ENCODE data around the gene ZBTB7C.

ZBTB7C gene

DNA sequence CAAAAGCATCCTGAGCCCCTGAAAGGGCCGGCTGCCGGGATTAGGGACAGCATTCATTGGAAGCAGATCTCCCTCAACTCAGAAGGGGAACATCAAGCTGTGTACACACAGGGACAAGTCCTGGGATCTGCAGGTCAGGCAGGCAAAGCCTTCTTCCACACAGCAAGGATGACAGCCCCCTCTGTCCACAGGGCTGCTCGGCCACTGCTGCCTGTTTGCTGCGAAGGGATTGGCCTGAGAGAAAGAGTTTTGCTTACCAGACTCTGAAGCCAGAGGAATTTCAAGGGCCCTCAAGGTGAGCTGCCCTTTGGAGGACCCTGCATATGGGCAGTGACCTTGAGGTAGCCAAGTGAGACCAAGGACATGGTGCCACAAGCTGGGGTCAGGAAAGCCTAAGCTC, 11.1 kb downstream of the ZBTB7C start:
- Histone ChIP-seq H3K9me3 (no peaks in the 10 kb centered on the region), H3K27me3 (peaks cover 100% of the 10 kb centered on the region), H3K4me3 (ENCODE audit: low read depth in 1 of 2, low read length in 1 of 2) (no peak overlapping the region), H3K27ac (no peak overlapping the region), H3K4me1 (ENCODE audit: control insufficient read depth in 1 of 2, insufficient read depth in 1 of 2, low read depth in 1 of 2, low read length in 1 of 2) (no peaks in the 10 kb centered on the region), H3K36me3 (no peaks in the 10 kb centered on the region)
- TF ChIP-seq, protein P1, sequence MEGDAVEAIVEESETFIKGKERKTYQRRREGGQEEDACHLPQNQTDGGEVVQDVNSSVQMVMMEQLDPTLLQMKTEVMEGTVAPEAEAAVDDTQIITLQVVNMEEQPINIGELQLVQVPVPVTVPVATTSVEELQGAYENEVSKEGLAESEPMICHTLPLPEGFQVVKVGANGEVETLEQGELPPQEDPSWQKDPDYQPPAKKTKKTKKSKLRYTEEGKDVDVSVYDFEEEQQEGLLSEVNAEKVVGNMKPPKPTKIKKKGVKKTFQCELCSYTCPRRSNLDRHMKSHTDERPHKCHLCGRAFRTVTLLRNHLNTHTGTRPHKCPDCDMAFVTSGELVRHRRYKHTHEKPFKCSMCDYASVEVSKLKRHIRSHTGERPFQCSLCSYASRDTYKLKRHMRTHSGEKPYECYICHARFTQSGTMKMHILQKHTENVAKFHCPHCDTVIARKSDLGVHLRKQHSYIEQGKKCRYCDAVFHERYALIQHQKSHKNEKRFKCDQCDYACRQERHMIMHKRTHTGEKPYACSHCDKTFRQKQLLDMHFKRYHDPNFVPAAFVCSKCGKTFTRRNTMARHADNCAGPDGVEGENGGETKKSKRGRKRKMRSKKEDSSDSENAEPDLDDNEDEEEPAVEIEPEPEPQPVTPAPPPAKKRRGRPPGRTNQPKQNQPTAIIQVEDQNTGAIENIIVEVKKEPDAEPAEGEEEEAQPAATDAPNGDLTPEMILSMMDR (IDR thresholded peaks at IDR 0.05), result no peak

DNA sequence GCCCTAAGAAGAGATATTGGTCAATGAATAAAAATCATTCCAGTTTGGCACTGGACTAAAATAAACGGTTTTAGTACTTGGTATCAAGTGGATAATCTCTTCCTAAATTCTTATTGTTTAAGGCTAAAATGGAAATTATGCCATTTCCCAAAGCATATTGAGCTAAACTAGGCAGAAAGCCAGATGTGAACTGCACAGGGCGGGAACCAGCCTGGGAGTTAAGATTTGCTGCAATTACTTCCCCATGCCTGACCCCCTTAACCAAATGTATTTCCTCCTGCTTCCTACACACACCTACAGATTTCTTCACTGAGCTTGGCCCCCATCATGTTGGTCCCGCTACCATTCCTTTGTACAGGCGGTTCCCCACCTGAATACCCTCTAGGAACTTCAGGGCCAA, 12.2 kb downstream of the ZBTB7C start:
- no peaks in the 10 kb centered on the region for H3K36me3 ChIP-seq
- no peak overlapping the region for H3K4me3 ChIP-seq (ENCODE audit: low read depth in 1 of 2, low read length in 1 of 2)
- H3K27ac ChIP-seq, result no peak overlapping the region
- TF ChIP-seq, protein P1 (IDR thresholded peaks at IDR 0.05), result no peak
- no peaks in the 10 kb centered on the region for H3K9me3 ChIP-seq
- H3K27me3 ChIP-seq, result peaks cover 100% of the 10 kb centered on the region
- no peaks in the 10 kb centered on the region for H3K4me1 ChIP-seq (ENCODE audit: control insufficient read depth in 1 of 2, insufficient read depth in 1 of 2, low read depth in 1 of 2, low read length in 1 of 2)

DNA sequence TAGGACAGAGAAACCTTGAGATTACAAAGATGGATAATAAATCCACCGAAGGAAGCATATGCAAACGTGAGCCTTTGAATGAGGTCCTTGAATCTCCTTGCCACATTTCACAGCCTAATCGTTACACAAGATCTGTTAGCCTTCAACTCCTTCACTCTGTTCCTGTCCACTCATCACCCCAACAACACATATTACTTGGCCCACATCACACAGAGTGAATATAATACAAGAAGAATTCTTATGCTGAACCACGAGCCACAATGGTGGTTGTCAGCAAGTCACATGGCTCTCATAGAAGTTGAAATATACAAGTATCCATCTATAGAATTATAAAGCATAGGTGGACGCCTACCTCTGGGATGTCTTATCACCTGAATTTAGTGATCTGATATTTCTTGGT, 12.6 kb downstream of the ZBTB7C start:
- H3K9me3 ChIP-seq, result no peaks in the 10 kb centered on the region
- H3K4me3 ChIP-seq (ENCODE audit: low read depth in 1 of 2, low read length in 1 of 2), result no peak overlapping the region
- H3K4me1 ChIP-seq (ENCODE audit: control insufficient read depth in 1 of 2, insufficient read depth in 1 of 2, low read depth in 1 of 2, low read length in 1 of 2), result no peaks in the 10 kb centered on the region
- no peaks in the 10 kb centered on the region for H3K36me3 ChIP-seq
- H3K27ac ChIP-seq, result no peak overlapping the region
- TF ChIP-seq, protein P1 (IDR thresholded peaks at IDR 0.05), result no peak
- H3K27me3 ChIP-seq, result peaks cover 100% of the 10 kb centered on the region

DNA sequence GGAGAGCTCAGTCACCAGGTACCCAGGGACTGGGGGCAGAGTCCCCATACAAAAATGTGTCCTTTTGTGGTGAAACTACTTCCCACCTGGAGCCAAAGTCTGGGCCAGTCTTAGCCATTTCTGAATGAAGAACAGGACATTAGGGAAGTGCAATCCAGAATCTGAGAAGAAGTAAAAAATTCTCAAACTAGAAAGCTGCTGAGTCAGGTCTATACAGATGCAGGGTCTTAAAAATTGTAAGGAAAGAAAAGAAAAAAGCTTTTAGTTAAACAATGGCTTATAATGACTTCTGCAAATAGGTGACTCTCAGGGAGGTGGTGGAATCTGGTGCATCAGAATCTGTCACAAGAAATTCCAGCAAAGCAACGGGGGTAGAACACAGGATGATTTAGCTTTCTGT, 13.5 kb downstream of the ZBTB7C start:
- Histone ChIP-seq H3K36me3 (no peaks in the 10 kb centered on the region), H3K27ac (no peak overlapping the region), H3K4me3 (ENCODE audit: low read depth in 1 of 2, low read length in 1 of 2) (no peak overlapping the region), H3K4me1 (ENCODE audit: control insufficient read depth in 1 of 2, insufficient read depth in 1 of 2, low read depth in 1 of 2, low read length in 1 of 2) (no peaks in the 10 kb centered on the region), H3K9me3 (no peaks in the 10 kb centered on the region), H3K27me3 (peaks cover 100% of the 10 kb centered on the region)
- TF ChIP-seq, protein P1 (IDR thresholded peaks at IDR 0.05), result no peak

DNA sequence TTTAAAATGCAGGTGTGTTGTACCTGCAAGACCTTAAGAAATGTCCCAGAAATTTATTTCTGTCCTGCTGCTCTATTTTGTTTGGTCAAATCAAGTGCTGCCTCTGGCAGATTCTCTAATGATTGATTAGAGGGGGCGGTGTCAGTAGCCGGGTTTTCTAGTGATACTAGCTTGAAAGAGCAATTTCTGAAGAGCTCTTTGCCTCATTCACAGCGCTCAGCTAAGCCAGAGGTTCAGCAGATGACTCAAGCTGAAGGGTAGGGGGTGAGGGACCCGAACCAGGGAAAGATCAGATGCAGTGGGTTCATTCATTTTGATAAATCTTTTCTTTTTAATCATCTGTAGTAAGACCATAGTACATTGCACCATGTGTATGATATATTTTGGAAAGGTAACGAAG, 15.0 kb downstream of the ZBTB7C start:
- TF ChIP-seq, protein P1 (IDR thresholded peaks at IDR 0.05), result no peak
- Histone ChIP-seq H3K9me3 (no peaks in the 10 kb centered on the region), H3K27me3 (peaks cover 100% of the 10 kb centered on the region), H3K4me3 (ENCODE audit: low read depth in 1 of 2, low read length in 1 of 2) (no peak overlapping the region), H3K36me3 (no peaks in the 10 kb centered on the region), H3K4me1 (ENCODE audit: control insufficient read depth in 1 of 2, insufficient read depth in 1 of 2, low read depth in 1 of 2, low read length in 1 of 2) (no peaks in the 10 kb centered on the region), H3K27ac (no peak overlapping the region)

DNA sequence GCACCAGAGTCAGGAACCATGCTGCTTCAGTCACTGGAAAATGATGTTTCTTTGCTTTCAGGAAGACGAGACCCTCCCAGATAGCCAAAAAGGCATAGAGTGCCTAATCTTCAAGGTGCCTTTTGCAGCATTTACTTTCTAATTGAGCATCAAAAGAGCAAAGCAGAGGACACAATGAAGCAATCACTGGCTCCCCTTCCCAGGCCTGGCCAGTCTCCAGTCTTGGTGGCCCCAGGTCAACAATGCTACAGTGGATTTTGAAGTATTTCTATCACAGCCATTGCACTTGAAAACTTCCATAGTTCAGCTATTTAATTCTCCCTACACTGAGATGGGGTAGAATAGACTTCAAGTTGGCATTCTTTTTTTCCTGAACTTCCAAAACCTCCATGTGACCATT, 15.4 kb downstream of the ZBTB7C start:
- no peak overlapping the region for H3K27ac ChIP-seq

More for the DNA sequence above, 15.4 kb downstream of the ZBTB7C start:
- Histone ChIP-seq H3K36me3 (no peaks in the 10 kb centered on the region), H3K4me1 (ENCODE audit: control insufficient read depth in 1 of 2, insufficient read depth in 1 of 2, low read depth in 1 of 2, low read length in 1 of 2) (no peaks in the 10 kb centered on the region), H3K9me3 (no peaks in the 10 kb centered on the region), H3K27me3 (peaks cover 98% of the 10 kb centered on the region), H3K4me3 (ENCODE audit: low read depth in 1 of 2, low read length in 1 of 2) (no peak overlapping the region)
- TF ChIP-seq, protein P1 (IDR thresholded peaks at IDR 0.05), result no peak

Data from neutrophil (primary cell).